ENCODE measurements around the gene LDB2. TPM values are rescaled to one million over a fixed set of nuclear protein-coding genes. Genes with fewer than 3 reads are reported as not detected.

Gene LDB2
- total and polyA plus RNA-seq, 2 donors (not counting 1 experiment from before 2014, with no cell fraction given) = not detected

GRCh38 chr4:16665942-16666551 lies 232.4 kb downstream of the LDB2 start:
- Histone ChIP-seq H3K27ac (ENCODE audit: low read length in 2 of 2) (no peak overlapping the region), H2AFZ (ENCODE audit: insufficient read depth, low read depth, low read length, poor library complexity, severe bottlenecking) (no peak overlapping the region), H3K79me2 (ENCODE audit: control insufficient read depth, insufficient read depth, low read length) (no peaks in the 10 kb centered on the region), H3K27me3 (replicated peaks in 1 of 4; ENCODE audit: control extremely low read depth in 1 of 4, control insufficient read depth in 3 of 4, insufficient read depth in 4 of 4, low read length in 3 of 4) (no peaks in the 10 kb centered on the region), H3K4me1 (ENCODE audit: control insufficient read depth in 2 of 2, insufficient read depth in 2 of 2, low read length in 2 of 2) (no peaks in the 10 kb centered on the region), H3K9me3 (ENCODE audit: control extremely low read depth in 1 of 3, control insufficient read depth in 2 of 3, insufficient read depth in 1 of 3, low read length in 2 of 3) (no peaks in the 10 kb centered on the region), H3K9ac (ENCODE audit: low read length) (no peak overlapping the region), H3K4me3 (ENCODE audit: control extremely low read depth in 1 of 5, extremely low read depth in 1 of 5, insufficient read depth in 1 of 5, low read depth in 2 of 5, low read length in 4 of 5) (no peak overlapping the region), H3K36me3 (replicated peaks in 1 of 2; ENCODE audit: control extremely low read depth in 1 of 2, control insufficient read depth in 1 of 2, extremely low read depth in 1 of 2, insufficient read depth in 2 of 2, low read length in 1 of 2) (no peaks in the 10 kb centered on the region), H3K4me2 (replicated peaks; ENCODE audit: low read depth, low read length, poor library complexity, severe bottlenecking) (no peak overlapping the region), H4K20me1 (ENCODE audit: control insufficient read depth, insufficient read depth, low read length, poor library complexity, severe bottlenecking) (no peaks in the 10 kb centered on the region)
- H3K27me3 Mint-ChIP-seq = no peaks in the 10 kb centered on the region
- ATAC-seq (ENCODE audit: low read depth) = no peak
- ChIA-PET POLR2A (no interaction called here), CTCF (no interaction called here)
- 90% methylated on average over 5 of the region's 12 CpGs for WGBS (ENCODE audit: insufficient coverage)
- H3K9me3 Mint-ChIP-seq (ENCODE audit: insufficient read depth) = no peaks in the 10 kb centered on the region
- intact Hi-C loops (cut with micrococcal nuclease) = no loop called here
- no peaks in the 10 kb centered on the region for H3K4me1 Mint-ChIP-seq
- no peak for DNase-seq
- no peak overlapping the region for H3K4me3 Mint-ChIP-seq
- no peak overlapping the region for H3K27ac Mint-ChIP-seq
- TF ChIP-seq, protein P1, sequence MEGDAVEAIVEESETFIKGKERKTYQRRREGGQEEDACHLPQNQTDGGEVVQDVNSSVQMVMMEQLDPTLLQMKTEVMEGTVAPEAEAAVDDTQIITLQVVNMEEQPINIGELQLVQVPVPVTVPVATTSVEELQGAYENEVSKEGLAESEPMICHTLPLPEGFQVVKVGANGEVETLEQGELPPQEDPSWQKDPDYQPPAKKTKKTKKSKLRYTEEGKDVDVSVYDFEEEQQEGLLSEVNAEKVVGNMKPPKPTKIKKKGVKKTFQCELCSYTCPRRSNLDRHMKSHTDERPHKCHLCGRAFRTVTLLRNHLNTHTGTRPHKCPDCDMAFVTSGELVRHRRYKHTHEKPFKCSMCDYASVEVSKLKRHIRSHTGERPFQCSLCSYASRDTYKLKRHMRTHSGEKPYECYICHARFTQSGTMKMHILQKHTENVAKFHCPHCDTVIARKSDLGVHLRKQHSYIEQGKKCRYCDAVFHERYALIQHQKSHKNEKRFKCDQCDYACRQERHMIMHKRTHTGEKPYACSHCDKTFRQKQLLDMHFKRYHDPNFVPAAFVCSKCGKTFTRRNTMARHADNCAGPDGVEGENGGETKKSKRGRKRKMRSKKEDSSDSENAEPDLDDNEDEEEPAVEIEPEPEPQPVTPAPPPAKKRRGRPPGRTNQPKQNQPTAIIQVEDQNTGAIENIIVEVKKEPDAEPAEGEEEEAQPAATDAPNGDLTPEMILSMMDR (IDR thresholded peaks at IDR 0.05) = no peak
- TF ChIP-seq EZH2 (IDR thresholded peaks at IDR 0.05; ENCODE audit: borderline replicate concordance, insufficient read depth, low read depth, low read length, poor library complexity, severe bottlenecking) = no peak

GRCh38 chr4:16663732-16664131 lies 234.7 kb downstream of the LDB2 start:
- intact Hi-C loops (cut with micrococcal nuclease) = no loop called here
- Histone ChIP-seq H3K27ac (ENCODE audit: low read length in 2 of 2) (no peak overlapping the region), H2AFZ (ENCODE audit: insufficient read depth, low read depth, low read length, poor library complexity, severe bottlenecking) (no peak overlapping the region), H3K9me3 (ENCODE audit: control extremely low read depth in 1 of 3, control insufficient read depth in 2 of 3, insufficient read depth in 1 of 3, low read length in 2 of 3) (no peaks in the 10 kb centered on the region), H3K4me3 (ENCODE audit: control extremely low read depth in 1 of 5, extremely low read depth in 1 of 5, insufficient read depth in 1 of 5, low read depth in 2 of 5, low read length in 4 of 5) (no peak overlapping the region), H4K20me1 (ENCODE audit: control insufficient read depth, insufficient read depth, low read length, poor library complexity, severe bottlenecking) (no peaks in the 10 kb centered on the region), H3K27me3 (replicated peaks in 1 of 4; ENCODE audit: control extremely low read depth in 1 of 4, control insufficient read depth in 3 of 4, insufficient read depth in 4 of 4, low read length in 3 of 4) (no peaks in the 10 kb centered on the region), H3K9ac (ENCODE audit: low read length) (no peak overlapping the region), H3K79me2 (ENCODE audit: control insufficient read depth, insufficient read depth, low read length) (no peaks in the 10 kb centered on the region), H3K4me1 (ENCODE audit: control insufficient read depth in 2 of 2, insufficient read depth in 2 of 2, low read length in 2 of 2) (no peaks in the 10 kb centered on the region), H3K36me3 (replicated peaks in 1 of 2; ENCODE audit: control extremely low read depth in 1 of 2, control insufficient read depth in 1 of 2, extremely low read depth in 1 of 2, insufficient read depth in 2 of 2, low read length in 1 of 2) (no peaks in the 10 kb centered on the region), H3K4me2 (replicated peaks; ENCODE audit: low read depth, low read length, poor library complexity, severe bottlenecking) (no peak overlapping the region)
- POLR2A ChIA-PET = no interaction called here
- H3K27ac Mint-ChIP-seq = no peak overlapping the region
- ATAC-seq (ENCODE audit: low read depth) (no peak), DNase-seq (no peak)
- CTCF ChIA-PET = no interaction called here
- H3K4me1 Mint-ChIP-seq = no peaks in the 10 kb centered on the region
- H3K27me3 Mint-ChIP-seq = no peaks in the 10 kb centered on the region
- no peaks in the 10 kb centered on the region for H3K9me3 Mint-ChIP-seq (ENCODE audit: insufficient read depth)
- no peak overlapping the region for H3K4me3 Mint-ChIP-seq
- TF ChIP-seq EZH2 (IDR thresholded peaks at IDR 0.05; ENCODE audit: borderline replicate concordance, insufficient read depth, low read depth, low read length, poor library complexity, severe bottlenecking) = no peak
- TF ChIP-seq, protein P1 (IDR thresholded peaks at IDR 0.05) = no peak
